ENCODE data around the gene HPS4. TPM values are rescaled to one million over a fixed set of nuclear protein-coding genes. Genes with fewer than 3 reads are reported as not detected.

Gene HPS4
- total and polyA plus RNA-seq, 4 donors, result 5.4 to 26.2 (median 12.6) TPM

- TF ChIP-seq FOXA2 (IDR thresholded peaks at IDR 0.05) (no peak), JUND (IDR thresholded peaks at IDR 0.05) (no peak)
Observed at GRCh38 chr22:26447584-26448329, 35.8 kb downstream of the HPS4 start (continued).

GRCh38 chr22:26446808-26447515, 36.6 kb downstream of the HPS4 start:
- Histone ChIP-seq H3K27me3 (ENCODE audit: control insufficient read depth in 4 of 4, insufficient read depth in 4 of 4, low read length in 3 of 4) (no peaks in the 10 kb centered on the region), H3K9ac (ENCODE audit: low read depth in 1 of 2, low read length in 2 of 2) (no peak overlapping the region), H3K4me1 (ENCODE audit: control insufficient read depth in 4 of 4, insufficient read depth in 4 of 4, low read length in 3 of 4) (no peaks in the 10 kb centered on the region), H3K27ac (ENCODE audit: low read depth in 1 of 2, low read length in 2 of 2) (no peak overlapping the region), H3K9me3 (ENCODE audit: control insufficient read depth in 4 of 4, low read length in 3 of 4) (no peaks in the 10 kb centered on the region), H3K36me3 (ENCODE audit: control insufficient read depth in 4 of 4, insufficient read depth in 3 of 4, low read depth in 1 of 4, low read length in 3 of 4) (peaks cover 0 to 17% (median 8%) of the 10 kb centered on the region in 4 donors), H3K4me3 (ENCODE audit: low read depth in 1 of 3, low read length in 3 of 3) (no peak overlapping the region)
- TF ChIP-seq, protein P1, sequence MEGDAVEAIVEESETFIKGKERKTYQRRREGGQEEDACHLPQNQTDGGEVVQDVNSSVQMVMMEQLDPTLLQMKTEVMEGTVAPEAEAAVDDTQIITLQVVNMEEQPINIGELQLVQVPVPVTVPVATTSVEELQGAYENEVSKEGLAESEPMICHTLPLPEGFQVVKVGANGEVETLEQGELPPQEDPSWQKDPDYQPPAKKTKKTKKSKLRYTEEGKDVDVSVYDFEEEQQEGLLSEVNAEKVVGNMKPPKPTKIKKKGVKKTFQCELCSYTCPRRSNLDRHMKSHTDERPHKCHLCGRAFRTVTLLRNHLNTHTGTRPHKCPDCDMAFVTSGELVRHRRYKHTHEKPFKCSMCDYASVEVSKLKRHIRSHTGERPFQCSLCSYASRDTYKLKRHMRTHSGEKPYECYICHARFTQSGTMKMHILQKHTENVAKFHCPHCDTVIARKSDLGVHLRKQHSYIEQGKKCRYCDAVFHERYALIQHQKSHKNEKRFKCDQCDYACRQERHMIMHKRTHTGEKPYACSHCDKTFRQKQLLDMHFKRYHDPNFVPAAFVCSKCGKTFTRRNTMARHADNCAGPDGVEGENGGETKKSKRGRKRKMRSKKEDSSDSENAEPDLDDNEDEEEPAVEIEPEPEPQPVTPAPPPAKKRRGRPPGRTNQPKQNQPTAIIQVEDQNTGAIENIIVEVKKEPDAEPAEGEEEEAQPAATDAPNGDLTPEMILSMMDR (IDR thresholded peaks at IDR 0.05; ENCODE audit: low read depth, low read length, missing input control), result no peak
- TF ChIP-seq RAD21 (IDR thresholded peaks at IDR 0.05) (no peak), RXRA (IDR thresholded peaks at IDR 0.05) (no peak), TAF1 (conservative IDR thresholded peaks at IDR 0.05) (no peak), JUND (IDR thresholded peaks at IDR 0.05) (no peak), HNF4A (conservative IDR thresholded peaks at IDR 0.05) (no peak)
- TF ChIP-seq, protein P2, sequence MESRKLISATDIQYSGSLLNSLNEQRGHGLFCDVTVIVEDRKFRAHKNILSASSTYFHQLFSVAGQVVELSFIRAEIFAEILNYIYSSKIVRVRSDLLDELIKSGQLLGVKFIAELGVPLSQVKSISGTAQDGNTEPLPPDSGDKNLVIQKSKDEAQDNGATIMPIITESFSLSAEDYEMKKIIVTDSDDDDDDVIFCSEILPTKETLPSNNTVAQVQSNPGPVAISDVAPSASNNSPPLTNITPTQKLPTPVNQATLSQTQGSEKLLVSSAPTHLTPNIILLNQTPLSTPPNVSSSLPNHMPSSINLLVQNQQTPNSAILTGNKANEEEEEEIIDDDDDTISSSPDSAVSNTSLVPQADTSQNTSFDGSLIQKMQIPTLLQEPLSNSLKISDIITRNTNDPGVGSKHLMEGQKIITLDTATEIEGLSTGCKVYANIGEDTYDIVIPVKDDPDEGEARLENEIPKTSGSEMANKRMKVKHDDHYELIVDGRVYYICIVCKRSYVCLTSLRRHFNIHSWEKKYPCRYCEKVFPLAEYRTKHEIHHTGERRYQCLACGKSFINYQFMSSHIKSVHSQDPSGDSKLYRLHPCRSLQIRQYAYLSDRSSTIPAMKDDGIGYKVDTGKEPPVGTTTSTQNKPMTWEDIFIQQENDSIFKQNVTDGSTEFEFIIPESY (IDR thresholded peaks at IDR 0.05), result no peak
- DNase-seq (ENCODE audit: low spot score), result no peak
- WGBS, result 93% methylated on average over 17 of the region's 17 CpGs

- Histone ChIP-seq H3K27me3 (ENCODE audit: control insufficient read depth in 4 of 4, insufficient read depth in 4 of 4, low read length in 3 of 4) (no peaks in the 10 kb centered on the region), H3K27ac (ENCODE audit: low read depth in 1 of 2, low read length in 2 of 2) (no peak overlapping the region), H3K9me3 (ENCODE audit: control insufficient read depth in 4 of 4, low read length in 3 of 4) (no peaks in the 10 kb centered on the region), H3K9ac (ENCODE audit: low read depth in 1 of 2, low read length in 2 of 2) (no peak overlapping the region), H3K4me1 (ENCODE audit: control insufficient read depth in 4 of 4, insufficient read depth in 4 of 4, low read length in 3 of 4) (no peaks in the 10 kb centered on the region), H3K36me3 (ENCODE audit: control insufficient read depth in 4 of 4, insufficient read depth in 3 of 4, low read depth in 1 of 4, low read length in 3 of 4) (peaks cover 0 to 6% (median under 1%) of the 10 kb centered on the region in 4 donors), H3K4me3 (ENCODE audit: low read depth in 1 of 3, low read length in 3 of 3) (no peak overlapping the region)
- 71% methylated on average over 15 of the region's 15 CpGs for WGBS
- TF ChIP-seq HNF4G (IDR thresholded peaks at IDR 0.05), result no peak
- no peak for TF ChIP-seq FOXA2 (IDR thresholded peaks at IDR 0.05)
- no peak for TF ChIP-seq TAF1 (conservative IDR thresholded peaks at IDR 0.05)
- TF ChIP-seq, protein P3, sequence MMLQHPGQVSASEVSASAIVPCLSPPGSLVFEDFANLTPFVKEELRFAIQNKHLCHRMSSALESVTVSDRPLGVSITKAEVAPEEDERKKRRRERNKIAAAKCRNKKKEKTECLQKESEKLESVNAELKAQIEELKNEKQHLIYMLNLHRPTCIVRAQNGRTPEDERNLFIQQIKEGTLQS (IDR thresholded peaks at IDR 0.05), result no peak
- no peak for TF ChIP-seq HNF4A (conservative IDR thresholded peaks at IDR 0.05)
- TF ChIP-seq RAD21 (IDR thresholded peaks at IDR 0.05), result no peak
- TF ChIP-seq, protein P2 (IDR thresholded peaks at IDR 0.05), result no peak
- TF ChIP-seq, protein P1 (IDR thresholded peaks at IDR 0.05; ENCODE audit: low read depth, low read length, missing input control), result no peak
- no peak for DNase-seq (ENCODE audit: low spot score)
Observed at GRCh38 chr22:26445577-26446275, 37.9 kb downstream of the HPS4 start.
